SHP77 treated with DMSO at 0.1 percent for 48 hours (cell line): ENCODE measurements around the gene MMP27.
"Not testable (repeated sequence)": the region's sequence is repeated elsewhere in the genome, so short reads cannot be mapped to it uniquely, and the experiment has no call there.

Source experiments
- DNase-seq: peaks from one replicate; lab custom pipeline; 2025; lab: John Stamatoyannopoulos, UW

Gene MMP27

DNA sequence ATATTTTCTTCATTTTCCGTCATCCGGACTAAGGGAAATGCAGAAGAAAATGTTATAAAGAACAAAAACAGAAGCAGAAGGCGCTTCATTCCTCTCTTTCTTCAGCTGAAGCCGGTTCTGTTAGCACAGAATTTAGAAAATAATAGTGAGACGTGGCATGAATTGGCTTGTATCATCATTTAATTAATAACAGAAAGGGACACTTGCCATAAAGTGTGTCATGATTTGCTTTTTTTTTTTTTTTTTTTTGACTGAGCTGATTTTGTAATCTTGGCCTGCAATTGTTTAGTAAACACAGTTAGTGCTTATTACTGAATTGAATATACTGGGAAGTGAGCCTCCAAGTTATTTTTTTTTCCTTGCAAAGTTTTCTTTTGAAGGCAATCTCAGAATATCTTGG lies at the start of gene MMP27:
Gene MMP27, minus strand, starts transcription at position 144 of the 400 bp plus-strand sequence. Its CDS starts 55 bp downstream, at position 89.
- DNase-seq, result no peak

GRCh38 chr11:102753267-102753666 lies 47.7 kb upstream of the MMP27 start:
- DNase-seq, result no peak

DNA sequence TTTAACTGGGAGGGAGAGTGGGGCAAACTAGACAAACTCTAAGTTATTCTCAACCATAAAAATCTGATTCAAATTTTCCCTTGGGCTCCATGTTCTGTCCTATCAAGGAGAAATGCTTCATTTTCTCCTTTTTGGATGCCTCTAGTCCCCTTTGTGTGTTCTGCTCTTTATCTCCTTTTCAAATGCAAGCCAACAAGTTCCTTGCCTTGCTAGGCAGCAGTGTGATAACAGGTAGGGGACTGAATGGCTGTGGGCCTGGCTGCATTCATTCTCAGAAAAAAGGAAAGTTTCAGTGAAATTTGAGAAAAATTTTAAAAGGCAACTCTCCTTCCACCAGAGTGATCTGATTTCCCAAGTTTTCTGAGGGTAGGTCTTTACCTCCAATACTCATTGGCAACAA lies 46.1 kb upstream of the MMP27 start:
- no peak for DNase-seq

- no peak for DNase-seq
These were observed 43.6 kb upstream of the MMP27 start for GRCh38 chr11:102749101-102749722.

DNA sequence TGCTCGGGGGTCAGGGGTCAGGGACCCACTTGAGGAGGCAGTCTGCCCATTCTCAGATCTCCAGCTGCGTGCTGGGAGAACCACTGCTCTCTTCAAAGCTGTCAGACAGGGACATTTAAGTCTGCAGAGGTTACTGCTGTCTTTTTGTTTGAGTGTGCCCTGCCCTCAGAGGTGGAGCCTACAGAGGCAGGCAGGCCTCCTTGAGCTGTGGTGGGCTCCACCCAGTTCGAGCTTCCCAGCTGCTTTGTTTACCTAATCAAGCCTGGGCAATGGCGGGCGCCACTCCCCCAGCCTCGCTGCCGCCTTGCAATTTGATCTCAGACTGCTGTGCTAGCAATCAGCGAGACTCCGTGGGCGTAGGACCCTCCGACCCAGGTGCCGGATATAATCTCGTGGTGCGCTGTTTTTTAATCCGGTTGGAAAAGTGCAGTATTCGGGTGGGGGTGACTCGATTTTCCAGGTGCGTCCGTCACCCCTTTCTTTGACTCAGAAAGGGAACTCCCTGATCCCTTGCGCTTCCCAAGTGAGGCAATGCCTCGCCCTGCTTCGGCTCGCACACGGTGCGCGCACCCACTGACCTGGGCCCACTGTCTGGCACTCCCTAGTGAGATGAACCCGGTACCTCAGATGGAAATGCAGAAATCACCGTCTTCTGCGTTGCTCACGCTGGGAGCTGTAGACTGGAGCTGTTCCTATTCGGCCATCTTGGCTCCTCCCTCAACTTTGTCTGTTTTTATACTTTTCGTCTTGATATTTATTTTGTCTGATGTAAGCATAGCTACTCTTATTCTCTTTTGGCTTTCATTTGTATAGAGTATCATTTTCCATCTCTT lies 41.4 kb upstream of the MMP27 start:
- not testable (repeated sequence) for DNase-seq

DNA sequence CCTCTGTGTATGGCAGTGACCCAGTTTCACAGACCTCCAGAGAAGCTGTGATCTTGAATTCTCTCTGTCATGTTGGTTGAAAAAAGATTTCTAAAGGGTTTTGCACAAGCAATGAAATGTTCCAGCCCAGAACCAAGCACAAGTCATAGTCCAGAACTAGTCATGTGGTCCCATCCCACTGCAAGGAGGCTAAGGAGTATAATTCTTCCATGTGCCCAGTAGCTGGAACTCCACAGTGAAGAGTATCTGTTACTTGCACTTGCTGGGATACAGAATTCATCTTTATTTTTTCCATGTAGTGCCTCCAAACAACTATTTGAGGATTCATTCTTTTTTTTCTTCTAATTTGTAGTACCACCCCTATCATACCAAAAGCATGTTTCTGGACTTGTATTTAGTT lies 29.1 kb upstream of the MMP27 start:
- no peak for DNase-seq

DNA sequence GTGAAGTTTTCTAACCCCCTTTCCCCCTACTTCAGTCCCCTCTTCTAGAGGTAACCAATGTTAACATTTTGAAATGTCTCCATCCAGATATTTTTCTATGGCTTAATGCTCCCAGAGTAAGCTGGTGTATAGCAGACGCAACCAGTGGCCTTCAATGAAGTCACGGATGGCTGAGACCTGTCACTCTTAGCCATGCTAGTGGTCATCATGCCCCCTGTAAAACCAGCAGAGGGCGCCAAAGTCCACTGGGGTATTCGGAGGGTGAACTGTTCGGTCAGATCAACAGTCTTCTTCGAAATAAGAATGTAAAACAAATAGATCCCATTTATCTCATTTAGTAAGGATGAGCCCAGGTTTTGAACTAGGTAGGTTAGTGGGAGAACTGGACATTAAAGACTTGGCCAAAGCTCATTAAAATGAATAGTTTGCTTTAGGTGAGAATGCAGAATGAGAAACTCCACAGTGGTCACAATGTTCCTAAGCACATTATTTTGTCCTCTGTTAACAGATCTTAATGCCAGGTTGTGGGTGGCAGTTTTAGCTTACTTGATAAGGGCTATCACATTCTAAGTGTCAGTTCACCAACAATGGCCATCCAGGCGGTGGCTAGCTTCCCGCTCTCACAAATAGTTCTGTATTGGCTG lies 27.8 kb upstream of the MMP27 start:
- DNase-seq, result peak; percentile 48

DNA sequence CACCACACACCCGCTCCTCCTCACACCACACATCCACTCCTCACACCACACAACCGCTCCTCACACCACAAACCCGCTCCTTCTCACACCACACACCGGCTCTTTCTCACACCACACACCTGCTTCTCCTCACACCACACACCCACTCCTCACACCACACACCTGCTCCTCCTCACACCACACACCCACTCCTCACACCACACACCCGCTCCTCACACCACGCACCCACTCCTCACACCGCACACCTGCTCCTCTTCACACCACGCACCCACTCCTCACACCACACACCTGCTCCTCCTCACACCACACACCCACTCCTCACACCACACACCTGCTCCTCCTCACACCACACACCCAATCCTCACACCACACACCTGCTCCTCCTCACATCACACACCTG lies 25.4 kb upstream of the MMP27 start:
- DNase-seq, result not testable (repeated sequence)

- no peak for DNase-seq
These were observed 24.6 kb upstream of the MMP27 start for GRCh38 chr11:102729849-102730815.

GRCh38 chr11:102727890-102728289 lies 22.3 kb upstream of the MMP27 start:
- DNase-seq, result no peak

DNA sequence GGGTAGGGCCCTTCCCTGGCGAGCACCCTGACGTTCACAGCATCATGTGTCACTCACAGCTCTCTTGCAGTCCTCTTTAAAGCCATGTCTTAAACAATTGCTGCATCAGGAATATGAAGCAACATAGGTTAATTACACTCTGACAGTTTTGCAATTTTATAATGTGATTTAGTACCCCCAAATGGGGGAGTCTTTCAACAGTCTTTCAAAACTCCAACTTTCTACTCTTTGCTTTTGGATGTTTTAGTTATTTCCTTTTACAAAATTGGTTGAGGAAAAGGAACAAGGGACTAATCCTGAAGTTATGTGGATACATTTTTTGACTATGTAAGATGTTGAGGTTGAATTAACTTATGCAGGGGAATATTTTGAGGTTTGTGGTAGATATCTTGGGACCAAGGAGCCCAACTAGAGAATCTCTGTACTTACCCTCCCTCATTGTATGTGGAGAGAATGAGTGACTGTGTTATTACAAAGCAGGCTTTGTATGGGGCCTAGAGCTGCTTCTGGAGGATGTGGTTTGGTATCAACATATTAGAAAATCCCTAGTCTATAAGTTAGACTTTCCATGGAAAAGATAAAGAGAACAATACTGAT lies 19.4 kb upstream of the MMP27 start, which contains the start of gene MMP8:
Gene MMP8, minus strand, starts transcription at position 51 of the 597 bp plus-strand sequence. CDS start 99 bp downstream, outside the sequence.
- no peak for DNase-seq

GRCh38 chr11:102722821-102723220 lies 17.3 kb upstream of the MMP27 start:
- DNase-seq, result no peak

GRCh38 chr11:102719620-102720277 lies 14.2 kb upstream of the MMP27 start:
- DNase-seq, result no peak

DNA sequence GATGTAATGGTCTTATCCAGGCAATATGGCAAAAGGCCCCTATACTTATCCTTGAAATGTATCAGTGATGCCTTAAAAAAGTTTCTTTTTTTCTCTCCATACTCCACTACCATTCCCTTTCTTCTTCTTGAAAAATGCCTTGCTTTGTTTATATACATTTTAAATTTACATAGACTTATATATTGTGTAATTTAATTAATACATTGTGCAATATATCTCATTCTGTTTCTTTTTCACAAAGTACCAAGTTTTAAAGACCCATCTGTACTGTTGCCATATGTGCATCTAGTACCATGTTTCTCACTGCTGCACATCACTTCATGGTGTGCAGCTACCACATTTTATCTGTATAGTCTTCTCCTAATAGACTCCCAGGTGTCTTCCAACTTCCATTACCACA lies 11.7 kb upstream of the MMP27 start:
- no peak for DNase-seq

DNA sequence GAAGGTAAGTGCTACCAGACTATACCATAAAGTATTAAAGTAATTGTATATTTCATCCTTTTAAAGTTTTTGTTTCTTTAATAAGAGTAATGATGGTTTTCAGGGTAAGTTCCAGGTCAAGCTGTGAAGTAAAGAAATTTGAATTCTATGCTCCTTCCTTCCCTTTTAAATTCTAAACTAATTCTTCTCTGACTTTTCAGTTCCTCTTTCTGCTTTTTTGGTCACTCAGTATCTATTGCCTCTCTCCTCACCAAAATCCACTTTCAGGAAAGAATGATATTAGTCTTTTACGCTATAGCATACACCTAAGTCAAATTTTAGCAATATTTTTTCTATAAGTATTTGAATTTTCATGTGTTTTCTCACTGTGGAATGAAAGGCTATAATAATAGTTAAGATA lies 11.0 kb upstream of the MMP27 start:
- DNase-seq, result no peak

GRCh38 chr11:102712137-102712536 lies 6.6 kb upstream of the MMP27 start:
- no peak for DNase-seq

DNA sequence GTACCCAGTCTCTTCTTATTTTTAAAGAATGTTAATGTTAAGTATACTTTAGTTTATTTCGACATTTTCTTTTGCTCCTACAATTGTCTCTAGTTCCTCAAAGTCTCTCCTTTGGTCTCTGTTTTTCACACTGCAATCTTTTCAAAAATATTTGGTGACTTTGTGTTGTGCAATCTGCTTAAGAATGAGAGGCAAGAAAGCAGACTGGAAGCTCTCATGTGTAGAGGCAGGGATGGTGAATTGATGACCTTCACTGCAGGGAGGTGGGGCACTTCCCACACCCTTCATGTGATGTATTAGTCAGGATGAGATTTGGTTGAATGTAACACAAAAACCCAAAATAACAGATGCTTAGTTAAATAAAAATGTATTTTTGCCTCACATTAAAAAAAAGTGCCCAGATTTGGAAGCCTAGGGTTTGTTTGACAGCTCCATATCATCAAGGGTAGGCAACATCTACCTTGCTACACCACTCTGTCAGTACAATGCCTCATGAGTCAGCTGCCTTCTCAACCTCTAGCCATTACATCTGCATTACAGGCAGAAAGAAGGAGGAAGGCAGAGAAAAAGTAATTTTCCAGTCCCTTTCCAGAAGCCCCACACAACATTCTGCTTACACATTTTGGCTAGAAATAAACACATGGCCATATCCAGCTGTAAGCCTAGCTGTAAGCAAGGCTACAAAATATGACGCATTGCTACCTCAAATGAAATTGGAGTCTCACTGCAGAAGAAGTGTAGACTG lies 3.8 kb upstream of the MMP27 start:
- no peak for DNase-seq

- no peak for DNase-seq
These were observed 3.1 kb upstream of the MMP27 start for GRCh38 chr11:102708654-102709053.

GRCh38 chr11:102704841-102705240 lies 728 bp downstream of the MMP27 start:
- DNase-seq, result no peak
